Measurements from ENCODE around the gene SRGAP3.
A peak's percentile ranks its signal among the peaks of the same experiment; 100 is the strongest.

Gene SRGAP3

DNA sequence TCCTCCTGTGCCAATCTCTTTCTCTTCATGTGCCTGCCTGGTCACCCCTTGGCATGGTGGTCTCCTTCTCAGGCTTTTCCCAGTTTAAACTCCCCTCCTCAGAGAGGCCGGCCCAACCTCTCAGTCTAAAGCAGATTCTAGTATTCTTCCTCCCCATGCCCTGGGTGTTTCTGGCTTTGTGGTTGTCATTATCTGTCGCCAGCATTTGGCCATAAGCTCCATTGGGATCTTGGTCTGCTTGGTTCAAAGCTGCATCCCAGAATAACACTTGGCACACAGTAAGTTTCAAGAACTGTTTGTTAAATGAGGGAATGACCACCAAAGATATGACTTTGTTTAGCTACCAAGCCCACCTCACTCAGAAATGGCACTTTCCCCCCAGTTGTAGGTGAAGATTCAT is 275.0 kb downstream of the SRGAP3 start:
- Histone ChIP-seq H3K9me3 (ENCODE audit: control insufficient read depth, insufficient read depth, low read length) (0 out of 2 replicates have a peak, but pooled peaks cover 3% of the 10 kb centered on the region), H3K4me1 (ENCODE audit: insufficient read depth, low read length) (no peaks in the 10 kb centered on the region), H3K36me3 (ENCODE audit: insufficient read depth, low read length) (no peaks in the 10 kb centered on the region), H3K9ac (ENCODE audit: low read depth, low read length) (no peak overlapping the region)

DNA sequence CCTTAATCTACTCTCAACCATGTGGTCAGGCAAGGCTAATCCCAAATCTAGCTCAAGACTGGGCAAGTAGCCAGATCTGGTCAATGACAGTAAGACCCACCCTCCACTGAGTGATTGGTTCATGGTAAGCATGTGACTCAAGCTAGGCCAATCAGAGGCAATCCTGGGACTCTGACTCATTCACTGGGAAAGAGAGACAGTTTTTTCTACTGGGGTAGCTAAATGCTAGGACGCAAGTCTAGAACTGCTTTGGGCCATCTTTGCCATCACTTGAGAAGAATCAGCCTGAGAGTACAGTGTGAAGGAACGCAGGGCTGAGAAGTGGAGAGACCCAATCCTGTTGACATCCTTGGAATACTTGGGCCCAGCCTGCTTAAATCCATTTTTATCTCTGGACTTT is 276.8 kb downstream of the SRGAP3 start:
- no peaks in the 10 kb centered on the region for H3K9me3 ChIP-seq (ENCODE audit: control insufficient read depth, insufficient read depth, low read length)
- no peaks in the 10 kb centered on the region for H3K4me1 ChIP-seq (ENCODE audit: insufficient read depth, low read length)
- no peak overlapping the region for H3K9ac ChIP-seq (ENCODE audit: low read depth, low read length)

DNA sequence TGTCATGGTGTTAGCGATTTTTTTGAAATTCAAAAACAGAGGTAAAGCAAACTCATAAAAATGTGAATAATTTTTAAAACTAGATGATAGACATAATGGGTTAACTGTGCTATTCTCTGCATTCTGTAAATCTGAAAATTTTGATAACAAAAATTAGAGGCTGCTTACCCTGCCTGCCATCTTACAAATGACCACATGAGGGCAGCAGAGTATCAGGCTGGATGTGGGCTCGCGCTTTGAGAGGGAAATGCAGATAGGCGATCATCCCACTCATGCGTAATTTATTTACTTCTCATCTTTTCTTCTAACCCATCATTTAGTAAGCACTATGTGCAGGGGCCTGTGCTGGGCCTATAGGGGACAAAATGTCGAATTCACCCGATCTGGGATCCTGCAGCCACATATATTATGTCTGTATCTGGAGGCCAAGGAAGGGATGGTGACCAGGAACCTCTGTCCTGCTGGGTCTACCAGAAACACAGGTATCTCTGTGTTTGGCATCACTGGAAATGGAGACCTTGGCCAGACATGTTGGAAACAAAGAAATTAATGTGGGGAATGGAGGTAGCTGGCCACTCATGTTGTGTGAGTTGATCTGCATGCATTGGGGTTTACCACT is 278.4 kb downstream of the SRGAP3 start:
- no peak overlapping the region for H3K9ac ChIP-seq (ENCODE audit: low read depth, low read length)
- no peaks in the 10 kb centered on the region; the same call in 1 of the 2 replicates for H3K4me1 ChIP-seq (ENCODE audit: insufficient read depth, low read length)
- no peaks in the 10 kb centered on the region for H3K9me3 ChIP-seq (ENCODE audit: control insufficient read depth, insufficient read depth, low read length)
- no peaks in the 10 kb centered on the region for H3K36me3 ChIP-seq (ENCODE audit: insufficient read depth, low read length)

More for the DNA sequence above, 276.8 kb downstream of the SRGAP3 start:
- no peaks in the 10 kb centered on the region for H3K36me3 ChIP-seq (ENCODE audit: insufficient read depth, low read length)

GRCh38 chr3:8969241-8969640 is 280.2 kb downstream of the SRGAP3 start:
- no peak overlapping the region for H3K9ac ChIP-seq (ENCODE audit: low read depth, low read length)
- no peaks in the 10 kb centered on the region for H3K36me3 ChIP-seq (ENCODE audit: insufficient read depth, low read length)
- peaks cover 10% of the 10 kb centered on the region for H3K4me1 ChIP-seq (ENCODE audit: insufficient read depth, low read length)
- H3K9me3 ChIP-seq (ENCODE audit: control insufficient read depth, insufficient read depth, low read length) = no peaks in the 10 kb centered on the region

DNA sequence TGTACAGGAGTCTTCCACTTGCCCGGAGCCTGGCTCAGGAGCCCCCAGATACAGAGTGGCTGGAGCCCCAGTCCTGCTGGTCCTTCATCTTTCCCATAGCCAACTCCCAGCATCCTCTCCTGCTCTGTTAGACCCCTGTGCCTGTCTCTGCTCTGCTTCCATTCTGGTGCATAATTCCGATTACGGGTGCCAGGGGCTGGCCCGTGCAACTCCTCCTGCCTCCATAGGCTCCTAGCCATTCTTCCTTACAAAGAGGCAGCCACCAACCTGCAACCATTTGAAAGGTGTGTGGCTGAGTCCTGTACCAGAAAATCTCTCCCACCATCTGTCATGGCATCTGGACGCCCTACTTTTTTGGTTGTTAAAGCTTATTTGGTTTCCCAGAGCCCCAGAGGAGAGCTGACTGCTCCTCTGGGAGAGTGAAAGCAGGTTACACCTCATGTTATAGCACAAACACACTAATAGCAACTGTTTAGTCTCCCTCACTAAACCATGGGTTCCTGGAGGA is 281.0 kb downstream of the SRGAP3 start:
- Histone ChIP-seq H3K9me3 (ENCODE audit: control insufficient read depth, insufficient read depth, low read length) (no peaks in the 10 kb centered on the region), H3K36me3 (ENCODE audit: insufficient read depth, low read length) (no peaks in the 10 kb centered on the region), H3K4me1 (ENCODE audit: insufficient read depth, low read length) (peaks cover 17% of the 10 kb centered on the region), H3K9ac (ENCODE audit: low read depth, low read length) (no peak overlapping the region)

DNA sequence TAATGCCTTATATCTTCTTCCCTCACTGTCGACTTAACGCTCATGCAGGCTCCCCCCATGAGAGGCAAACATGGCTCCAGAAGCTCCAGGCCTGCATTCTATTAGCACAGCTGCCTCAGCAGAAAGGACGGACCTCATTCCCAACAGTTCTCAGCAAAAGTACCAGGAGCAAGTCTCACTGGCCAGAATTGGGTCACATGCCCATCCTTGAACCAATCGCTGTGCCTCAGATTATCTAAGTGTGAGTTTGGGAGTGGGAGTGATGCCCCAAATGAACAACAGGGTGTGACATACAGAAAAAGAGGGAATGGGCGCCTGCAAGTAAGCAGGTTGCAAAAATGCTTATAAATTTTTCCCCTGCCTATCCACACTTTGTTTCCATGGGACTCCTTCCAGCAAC is 281.9 kb downstream of the SRGAP3 start:
- H3K4me1 ChIP-seq (ENCODE audit: insufficient read depth, low read length) = peaks cover 17% of the 10 kb centered on the region
- no peaks in the 10 kb centered on the region for H3K9me3 ChIP-seq (ENCODE audit: control insufficient read depth, insufficient read depth, low read length)
- H3K9ac ChIP-seq (ENCODE audit: low read depth, low read length) = no peak overlapping the region

GRCh38 chr3:8966820-8967348 is 282.6 kb downstream of the SRGAP3 start:
- H3K9ac ChIP-seq (ENCODE audit: low read depth, low read length) = no peak overlapping the region
- H3K36me3 ChIP-seq (ENCODE audit: insufficient read depth, low read length) = no peaks in the 10 kb centered on the region
- no peaks in the 10 kb centered on the region for H3K9me3 ChIP-seq (ENCODE audit: control insufficient read depth, insufficient read depth, low read length)
- H3K4me1 ChIP-seq (ENCODE audit: insufficient read depth, low read length) = peaks cover 24% of the 10 kb centered on the region

More for the DNA sequence above, 281.9 kb downstream of the SRGAP3 start:
- H3K36me3 ChIP-seq (ENCODE audit: insufficient read depth, low read length) = no peaks in the 10 kb centered on the region

- peaks cover 25% of the 10 kb centered on the region for H3K4me1 ChIP-seq (ENCODE audit: insufficient read depth, low read length)
- H3K9ac ChIP-seq (ENCODE audit: low read depth, low read length) = no peak overlapping the region
- no peaks in the 10 kb centered on the region for H3K9me3 ChIP-seq (ENCODE audit: control insufficient read depth, insufficient read depth, low read length)
- H3K36me3 ChIP-seq (ENCODE audit: insufficient read depth, low read length) = no peaks in the 10 kb centered on the region
Measured at GRCh38 chr3:8966150-8966819, 283.2 kb downstream of the SRGAP3 start.

DNA sequence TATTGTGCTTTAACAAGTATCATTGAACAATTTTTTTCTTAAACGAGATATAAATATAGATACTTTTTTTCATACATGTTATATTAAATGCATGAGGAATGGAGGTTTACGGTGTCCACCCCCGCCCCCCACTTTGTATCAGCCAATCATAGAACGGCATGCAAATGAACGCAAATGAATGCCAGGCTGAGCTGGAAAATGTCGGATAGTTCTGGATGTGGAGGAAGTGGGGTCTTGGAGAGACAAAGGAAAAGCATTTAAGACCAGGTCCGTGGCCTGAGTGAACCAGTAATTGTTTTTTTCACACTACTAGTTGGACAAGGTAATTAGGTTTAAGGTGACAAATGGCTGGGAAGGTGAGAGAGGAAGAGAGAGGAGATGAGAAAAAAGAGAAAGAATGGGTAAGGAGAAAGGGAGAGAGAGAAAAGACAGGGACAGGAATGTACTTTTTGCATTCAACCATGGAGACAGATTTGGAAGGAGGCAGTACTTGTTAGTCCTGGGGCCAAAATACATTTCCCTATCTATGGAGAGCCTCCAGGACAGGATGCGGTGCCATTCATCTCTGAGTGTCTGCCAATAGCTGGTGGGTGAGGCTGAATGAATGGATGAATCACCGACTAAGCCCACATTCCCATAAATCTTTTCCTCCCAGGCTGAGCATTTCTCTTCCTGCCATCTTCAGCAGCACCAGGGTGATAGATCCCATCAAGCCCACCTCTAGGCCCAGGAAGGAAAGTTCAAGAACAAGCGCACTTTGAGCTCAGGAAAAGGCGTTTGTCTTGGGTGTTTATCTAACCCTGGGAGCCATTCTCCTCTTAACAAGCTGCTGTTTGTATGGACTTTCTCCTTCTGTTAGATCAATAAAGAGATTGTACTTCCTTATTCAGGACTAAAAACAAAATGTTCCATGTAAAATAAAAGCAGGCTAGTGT is 284.7 kb downstream of the SRGAP3 start:
- Histone ChIP-seq H3K4me1 (ENCODE audit: insufficient read depth, low read length) (peaks cover 25% of the 10 kb centered on the region), H3K9ac (ENCODE audit: low read depth, low read length) (peak overlapping the region; percentile 78; the same call in 1 of the 2 replicates), H3K36me3 (ENCODE audit: insufficient read depth, low read length) (no peaks in the 10 kb centered on the region), H3K9me3 (ENCODE audit: control insufficient read depth, insufficient read depth, low read length) (no peaks in the 10 kb centered on the region)

DNA sequence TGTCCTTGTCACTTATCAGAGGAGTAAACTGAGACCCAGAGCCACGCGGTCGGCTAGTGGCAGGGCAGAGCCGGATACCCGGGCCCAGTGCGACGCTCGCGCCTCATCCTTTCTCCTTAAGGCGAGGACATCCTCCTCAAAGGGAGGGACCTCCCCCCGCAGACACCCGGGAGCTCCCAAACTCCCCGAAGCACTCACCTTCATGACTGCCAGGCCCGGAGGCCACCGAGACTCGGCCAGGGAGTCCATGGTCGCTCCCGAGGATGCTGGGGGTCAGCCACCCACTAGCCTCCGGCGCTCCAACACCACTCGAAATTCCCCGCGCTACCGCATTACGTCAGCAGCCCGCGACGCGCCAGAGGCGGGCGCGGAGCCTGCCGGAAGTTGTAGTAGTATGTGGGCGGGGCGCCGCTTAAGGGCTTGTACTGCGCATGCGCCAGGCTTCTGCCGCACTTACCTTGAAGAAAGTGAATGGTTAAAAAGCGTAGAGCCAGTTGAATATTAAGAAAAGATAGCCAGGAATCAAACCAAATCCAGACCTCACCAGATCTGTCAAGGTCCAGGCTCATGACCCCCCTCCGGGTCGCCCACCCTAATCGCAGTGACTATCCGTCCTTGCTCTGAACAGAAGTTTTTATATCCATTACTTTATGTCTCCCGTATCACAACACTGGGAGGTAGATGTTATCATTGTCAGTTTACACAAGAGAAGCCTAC is 286.2 kb downstream of the SRGAP3 start, which contains the start of gene RAD18:
TSS of gene RAD18 (minus strand) at position 336 of the 717 bp plus-strand sequence. CDS start at position 249, 87 bp downstream.
- Histone ChIP-seq H3K36me3 (ENCODE audit: insufficient read depth, low read length) (no peaks in the 10 kb centered on the region), H3K4me1 (ENCODE audit: insufficient read depth, low read length) (peaks cover 25% of the 10 kb centered on the region), H3K9me3 (ENCODE audit: control insufficient read depth, insufficient read depth, low read length) (no peaks in the 10 kb centered on the region)

DNA sequence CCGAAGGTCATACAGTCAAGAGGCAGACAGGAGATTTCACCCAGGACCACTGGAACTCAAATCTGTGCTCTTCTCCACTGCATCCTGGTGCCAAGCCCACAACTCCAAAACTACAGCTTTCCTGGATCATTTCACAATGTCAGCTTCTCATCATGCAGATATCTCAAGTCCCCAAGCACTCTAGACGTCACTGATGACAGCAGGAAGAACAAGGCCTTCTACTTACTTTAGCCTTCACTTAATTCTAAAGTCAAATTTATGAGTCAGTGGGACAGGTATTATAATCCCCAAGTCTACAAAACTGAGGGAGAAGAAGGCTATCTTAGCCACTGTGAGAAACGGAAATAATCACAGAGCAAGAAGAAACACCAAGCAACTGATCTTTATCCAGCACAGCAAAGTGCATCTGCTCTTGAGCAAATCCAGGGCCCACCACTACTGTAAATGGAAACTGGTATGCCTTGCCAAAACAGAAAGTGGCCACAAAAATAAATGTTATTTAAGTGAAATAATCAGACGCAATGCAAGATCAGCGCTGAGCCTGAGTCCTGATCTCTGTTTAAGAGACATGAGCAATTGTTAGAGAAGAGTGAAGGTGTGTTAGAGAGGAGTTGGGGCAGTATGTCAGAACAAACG is 287.1 kb downstream of the SRGAP3 start:
- no peaks in the 10 kb centered on the region for H3K36me3 ChIP-seq (ENCODE audit: insufficient read depth, low read length)
- no peaks in the 10 kb centered on the region for H3K9me3 ChIP-seq (ENCODE audit: control insufficient read depth, insufficient read depth, low read length)
- H3K9ac ChIP-seq (ENCODE audit: low read depth, low read length) = peak overlapping the region; percentile 78
- peaks cover 25% of the 10 kb centered on the region for H3K4me1 ChIP-seq (ENCODE audit: insufficient read depth, low read length)

More for the DNA sequence above, 286.2 kb downstream of the SRGAP3 start, which contains the start of gene RAD18:
- peak within 1 kb of the TSS; percentile 78 for H3K9ac ChIP-seq (ENCODE audit: low read depth, low read length)

DNA sequence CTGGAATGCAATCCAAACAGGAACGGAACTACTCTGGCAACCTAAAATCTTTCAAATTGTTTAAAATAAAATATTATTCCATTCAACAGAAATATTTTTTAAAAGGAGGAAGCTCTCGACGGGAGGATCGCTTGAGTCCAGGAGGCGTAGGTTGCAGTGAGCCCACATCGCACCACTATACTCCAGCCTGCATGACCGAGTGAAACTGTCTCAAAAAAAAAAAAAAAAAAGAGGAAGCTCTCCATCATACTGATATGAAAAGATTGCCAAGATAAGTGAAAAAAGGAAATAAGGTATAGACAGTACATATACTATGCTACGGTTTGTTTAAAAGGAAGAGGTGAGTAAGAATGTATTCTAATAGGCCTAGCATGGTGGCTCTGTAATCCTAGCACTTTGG is 289.8 kb downstream of the SRGAP3 start:
- H3K9me3 ChIP-seq (ENCODE audit: control insufficient read depth, insufficient read depth, low read length) = no peaks in the 10 kb centered on the region
- peaks cover 6% of the 10 kb centered on the region; the same call in 1 of the 2 replicates for H3K36me3 ChIP-seq (ENCODE audit: insufficient read depth, low read length)
- H3K9ac ChIP-seq (ENCODE audit: low read depth, low read length) = no peak overlapping the region
- peaks cover 20% of the 10 kb centered on the region for H3K4me1 ChIP-seq (ENCODE audit: insufficient read depth, low read length)

All from ES-I3 (cell line).